ENCODE measurements around the gene TEX36. TPM values are rescaled to one million over a fixed set of nuclear protein-coding genes. Genes with fewer than 3 reads are reported as not detected.

The TEX36 gene
- total RNA-seq, result not detected

- intact Hi-C loops (cut with DNase I), result no loop called here
- Histone ChIP-seq H3K27me3 (no peaks in the 10 kb centered on the region), H3K36me3 (replicated peaks in 1 of 2; ENCODE audit: insufficient read depth in 1 of 2, low read depth in 2 of 2) (no peaks in the 10 kb centered on the region), H3K4me1 (no peaks in the 10 kb centered on the region), H3K4me3 (no peak within 1 kb of the TSS), H3K27ac (no peak within 1 kb of the TSS), H3K9me3 (no peaks in the 10 kb centered on the region)
- no peak for TF ChIP-seq CTCF (IDR thresholded peaks at IDR 0.05)
- TF ChIP-seq POLR2A (IDR thresholded peaks at IDR 0.05), result no peak
- ATAC-seq (no peak), DNase-seq (no peak)
- 77 to 92% methylated on average over 3 of the region's 3 CpGs for WGBS, 2 donors
Observed at GRCh38 chr10:125683063-125683462, at the start of gene TEX36. TEX36 (minus strand) TSS chr10:125683163; CDS start chr10:125682989, 174 bp downstream.

GRCh38 chr10:125727436-125727835, 44.5 kb upstream of the TEX36 start:
- intact Hi-C loops (cut with DNase I), result no loop called here
- Histone ChIP-seq H3K9me3 (no peaks in the 10 kb centered on the region), H3K36me3 (replicated peaks in 1 of 2; ENCODE audit: insufficient read depth in 1 of 2, low read depth in 2 of 2) (peaks cover 4 to 30% of the 10 kb centered on the region in 2 donors), H3K27ac (peak overlapping the region; percentile 37 to 76 (median 64)), H3K27me3 (no peaks in the 10 kb centered on the region), H3K4me3 (no peak overlapping the region), H3K4me1 (peaks cover 22% of the 10 kb centered on the region)
- peak; percentile 25 for ATAC-seq
- no peak for TF ChIP-seq CTCF (IDR thresholded peaks at IDR 0.05)
- no peak for TF ChIP-seq POLR2A (IDR thresholded peaks at IDR 0.05)
- DNase-seq, result peak in 2 of 4 donors; percentile 12 to 19
- WGBS, 2 donors, result 18 to 20% methylated on average over 3 of the region's 3 CpGs

GRCh38 chr10:125726914-125727313, 44.0 kb upstream of the TEX36 start:
- Histone ChIP-seq H3K9me3 (no peaks in the 10 kb centered on the region), H3K27me3 (no peaks in the 10 kb centered on the region), H3K36me3 (replicated peaks in 1 of 2; ENCODE audit: insufficient read depth in 1 of 2, low read depth in 2 of 2) (peaks cover 4 to 25% of the 10 kb centered on the region in 2 donors), H3K27ac (peak overlapping the region; percentile 37 to 76 (median 64)), H3K4me3 (no peak overlapping the region), H3K4me1 (peaks cover 22% of the 10 kb centered on the region)
- ATAC-seq, result peak; percentile 85
- peak; percentile 57 to 81 (median 77) for DNase-seq
- WGBS, 2 donors, result 37 to 42% methylated on average over 7 of the region's 7 CpGs
- intact Hi-C loops (cut with DNase I), result no loop called here
- TF ChIP-seq CTCF (IDR thresholded peaks at IDR 0.05) (no peak), POLR2A (IDR thresholded peaks at IDR 0.05) (no peak)

DNA sequence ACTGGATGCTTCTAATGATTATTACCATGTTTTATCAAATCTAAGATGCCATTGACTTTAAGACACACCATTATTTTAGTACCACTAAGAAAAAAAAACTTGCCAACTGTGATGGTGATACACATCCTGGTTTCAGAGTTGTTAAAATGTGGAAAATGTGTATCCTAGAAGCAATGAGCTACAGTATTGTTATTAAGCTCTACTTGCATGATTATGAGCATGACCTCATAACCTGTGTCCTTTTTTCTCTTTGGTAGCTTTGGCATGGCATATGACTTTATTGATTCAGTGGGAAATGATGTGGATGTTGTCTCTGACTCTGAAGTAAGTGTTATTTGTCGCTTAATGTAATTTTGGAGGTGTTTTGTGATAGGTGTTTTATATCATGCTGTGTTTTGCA, 39.8 kb upstream of the TEX36 start:
- no peak overlapping the region for H3K27ac ChIP-seq
- TF ChIP-seq POLR2A (IDR thresholded peaks at IDR 0.05), result no peak
- no peak for TF ChIP-seq CTCF (IDR thresholded peaks at IDR 0.05)
- H3K4me1 ChIP-seq, result peaks cover 37% of the 10 kb centered on the region
- H3K27me3 ChIP-seq, result no peaks in the 10 kb centered on the region
- WGBS, 2 donors, result 96 to 98% methylated on average over 1 of the region's 1 CpG
- intact Hi-C loops (cut with DNase I), result no loop called here
- DNase-seq (no peak), ATAC-seq (no peak)
- no peak overlapping the region for H3K4me3 ChIP-seq
- no peaks in the 10 kb centered on the region for H3K9me3 ChIP-seq
- H3K36me3 ChIP-seq (replicated peaks in 1 of 2; ENCODE audit: insufficient read depth in 1 of 2, low read depth in 2 of 2), result peaks cover 4 to 15% of the 10 kb centered on the region in 2 donors

GRCh38 chr10:125721035-125721434, 38.1 kb upstream of the TEX36 start:
- Histone ChIP-seq H3K4me1 (peaks cover 20% of the 10 kb centered on the region), H3K27ac (peak overlapping the region in 1 of 4 donors; percentile 37), H3K36me3 (replicated peaks in 1 of 2; ENCODE audit: insufficient read depth in 1 of 2, low read depth in 2 of 2) (peaks cover 4 to 15% of the 10 kb centered on the region in 2 donors), H3K27me3 (no peaks in the 10 kb centered on the region), H3K4me3 (peak overlapping the region in 1 of 2 donors; percentile 93), H3K9me3 (no peaks in the 10 kb centered on the region)
- DNase-seq, result peak in 3 of 4 donors; percentile 40 to 51 (median 40)
- no peak for ATAC-seq
- 31 to 33% methylated on average over 6 of the region's 6 CpGs for WGBS, 2 donors
- no peak for TF ChIP-seq POLR2A (IDR thresholded peaks at IDR 0.05)
- no peak for TF ChIP-seq CTCF (IDR thresholded peaks at IDR 0.05)
- intact Hi-C loops (cut with DNase I), result no loop called here

Measured in body of pancreas (tissue), 4 donors.